Thymus (tissue), 11 donors: ENCODE measurements around the gene USP26. TPM values are rescaled to one million over a fixed set of nuclear protein-coding genes. Genes with fewer than 3 reads are reported as not detected.
"Not testable (repeated sequence)": the region's sequence is repeated elsewhere in the genome, so short reads cannot be mapped to it uniquely, and the experiment has no call there.

Source experiments
- DNase-seq, 9 donors: peaks; one replicate each; pipeline ENCODE4 v3.0.0-alpha.2; 2013; ENCODE audit warnings: low spot score in 9 of 9, low read depth in 6 of 9, missing footprints in 1 of 9
- H3K27ac ChIP-seq, 2 donors: one replicate each; pipeline ENCODE4 v1.5.1; 2013; ENCODE audit warnings: control low read depth in 1 of 2, low read depth in 1 of 2, low read length in 1 of 2, mild to moderate bottlenecking in 1 of 2, moderate library complexity in 1 of 2
- H3K27me3 ChIP-seq, 2 donors: one replicate each; pipeline ENCODE4 v1.5.1; 2013; ENCODE audit warnings: low read length in 1 of 2; ENCODE audit not compliant: control insufficient read depth in 2 of 2, insufficient read depth in 1 of 2
- H3K36me3 ChIP-seq, 2 donors: one replicate each; pipeline ENCODE4 v1.5.1; 2013; ENCODE audit warnings: low read length in 1 of 2, mild to moderate bottlenecking in 1 of 2, moderate library complexity in 1 of 2; ENCODE audit not compliant: control insufficient read depth in 2 of 2, insufficient read depth in 2 of 2
- H3K4me1 ChIP-seq, 2 donors: one replicate each; pipeline ENCODE4 v1.5.1; 2013; ENCODE audit warnings: low read length in 2 of 2; ENCODE audit not compliant: control insufficient read depth in 2 of 2, insufficient read depth in 2 of 2
- H3K4me3 ChIP-seq, 2 donors: one replicate each; pipeline ENCODE4 v1.5.1; 2013; ENCODE audit warnings: low read length in 2 of 2, control low read depth in 1 of 2, mild to moderate bottlenecking in 1 of 2
- H3K9me3 ChIP-seq, 2 donors: one replicate each; pipeline ENCODE4 v1.5.1; 2013; ENCODE audit warnings: low read length in 1 of 2, mild to moderate bottlenecking in 1 of 2; ENCODE audit not compliant: control insufficient read depth in 2 of 2, insufficient read depth in 1 of 2
- WGBS: extraction: QIAGEN DNeasy Blood & Tissue Kit; methylation state at CpG from one replicate; pipeline ENCODE4 v1.1.7; 2013; 5-methylcytosine and 5-hydroxymethylcytosine counted together
- polyA plus RNA-seq: library from polyadenylated mRNA; stranded (reverse); fragments of 200-250 nt; gene quantifications from one replicate; pipeline ENCODE4 v1.2.3, GENCODE V29; 2013
- total RNA-seq: library from RNA; stranded (reverse); fragments of 120-200 nt; gene quantifications from one replicate; pipeline ENCODE4 v1.2.4, GENCODE V29; 2013
- donor health status: healthy.

Gene USP26
- total and polyA plus RNA-seq, 2 donors = 0.02 to 0.05 TPM

DNA sequence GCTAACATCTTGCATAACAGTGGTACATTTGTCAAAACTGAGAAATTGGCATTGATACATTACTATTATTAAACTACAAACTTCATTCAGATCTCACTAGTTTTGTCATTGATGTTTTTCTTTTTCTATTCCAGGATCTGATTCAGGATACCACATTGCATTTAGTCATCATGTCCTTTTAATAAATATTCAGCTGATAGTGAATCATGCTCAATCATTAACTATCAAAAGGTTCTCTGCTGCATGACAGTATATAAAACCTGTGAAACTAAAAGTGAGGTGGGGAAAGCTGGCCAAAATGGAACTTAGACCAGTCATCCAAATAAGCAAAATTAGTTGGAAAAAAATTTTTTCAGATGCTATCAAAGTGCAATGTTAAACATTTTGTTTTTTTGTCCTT lies 110.4 kb downstream of the USP26 start:
- H3K27ac ChIP-seq = no peak overlapping the region
- H3K9me3 ChIP-seq = no peaks in the 10 kb centered on the region
- no peaks in the 10 kb centered on the region for H3K27me3 ChIP-seq
- no peaks in the 10 kb centered on the region for H3K36me3 ChIP-seq
- H3K4me1 ChIP-seq = no peaks in the 10 kb centered on the region
- DNase-seq = no peak
- H3K4me3 ChIP-seq = no peak overlapping the region

- H3K9me3 ChIP-seq = no peaks in the 10 kb centered on the region
- WGBS = 95% methylated on average over 7 of the region's 7 CpGs
Measured at GRCh38 chrX:132984058-132984650, 112.8 kb downstream of the USP26 start.

DNA sequence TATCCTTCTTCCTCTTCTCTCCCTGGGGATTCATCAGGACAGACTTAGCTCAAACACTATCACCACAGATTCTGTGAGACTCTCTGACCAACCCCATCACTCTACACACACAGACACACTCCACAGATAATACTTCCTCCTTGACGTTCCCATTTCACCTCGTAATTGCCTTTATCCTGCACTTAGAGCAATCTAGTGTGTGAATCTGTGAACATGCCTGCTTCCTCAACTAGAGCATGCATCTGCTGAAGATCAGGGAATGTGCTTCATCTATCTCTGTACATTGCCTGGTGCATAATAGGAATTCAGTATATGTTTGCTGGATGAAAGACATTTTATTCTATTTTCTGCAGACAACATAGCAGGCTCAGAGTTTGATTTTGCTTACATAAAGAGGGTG lies 113.4 kb downstream of the USP26 start:
- Histone ChIP-seq H3K27me3 (no peaks in the 10 kb centered on the region), H3K27ac (no peak overlapping the region), H3K4me3 (no peak overlapping the region), H3K9me3 (no peaks in the 10 kb centered on the region), H3K4me1 (no peaks in the 10 kb centered on the region), H3K36me3 (no peaks in the 10 kb centered on the region)
- WGBS = 23% methylated on average over 2 of the region's 2 CpGs
- DNase-seq = no peak

More at GRCh38 chrX:132984058-132984650, 112.8 kb downstream of the USP26 start:
- DNase-seq = no peak
- no peaks in the 10 kb centered on the region for H3K27me3 ChIP-seq
- no peaks in the 10 kb centered on the region for H3K36me3 ChIP-seq
- H3K4me1 ChIP-seq = no peaks in the 10 kb centered on the region
- no peak overlapping the region for H3K27ac ChIP-seq
- no peak overlapping the region for H3K4me3 ChIP-seq

DNA sequence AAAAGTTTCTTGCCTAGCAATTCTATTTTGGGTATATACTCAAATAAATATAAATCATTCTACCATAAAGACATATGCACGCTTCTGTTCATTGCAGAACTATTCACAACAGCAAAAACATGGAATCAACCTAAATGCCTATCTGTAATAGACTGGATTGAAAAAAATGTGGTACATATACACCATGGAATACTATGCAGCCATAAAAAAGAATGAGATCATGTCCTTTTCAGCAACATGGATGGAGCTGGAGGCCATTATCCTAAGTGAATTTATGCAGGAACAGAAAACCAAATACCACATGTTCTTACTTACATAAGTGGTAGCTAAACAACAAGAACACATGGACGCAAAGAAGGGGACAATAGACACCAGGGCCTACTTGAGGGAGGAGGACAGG lies 116.9 kb downstream of the USP26 start:
- not testable (repeated sequence) for H3K27ac ChIP-seq, H3K4me1 ChIP-seq, H3K27me3 ChIP-seq, H3K9me3 ChIP-seq, H3K36me3 ChIP-seq, H3K4me3 ChIP-seq, DNase-seq
- 99% methylated on average over 2 of the region's 2 CpGs for WGBS

Other genes with a start within 250 kb of the USP26 start
- gene HS6ST2, start 138.5 kb downstream of the USP26 start, total RNA-seq = 1.3 TPM
- gene HS6ST2, start 138.5 kb downstream of the USP26 start, polyA plus RNA-seq = 1.8 TPM
- not detected for gene TFDP3, start 121.2 kb upstream of the USP26 start, total RNA-seq
- not detected for gene TFDP3, start 121.2 kb upstream of the USP26 start, polyA plus RNA-seq